NB4 (cell line): ENCODE data around the gene CCDC149.

Experiments used
- DNase-seq: peaks from one replicate; pipeline ENCODE4 v3.0.0; 2010; ENCODE audit warnings: low read depth
- H3K4me3 ChIP-seq: one replicate; pipeline ENCODE4 v1.5.1; 2011; ENCODE audit warnings: mild to moderate bottlenecking, low read depth, low read length, moderate library complexity
- MYC ChIP-seq: IDR thresholded peaks from 2 replicates; pipeline ENCODE4 v1.6.1; 2011; ENCODE audit warnings: low read depth, low read length
- POLR2A ChIP-seq: IDR thresholded peaks from 2 replicates; pipeline ENCODE4 v1.6.1; 2011; ENCODE audit warnings: mild to moderate bottlenecking; ENCODE audit not compliant: insufficient read length; ENCODE audit errors: extremely low read depth
- TF ChIP-seq, protein P1 (sequence below): IDR thresholded peaks from one replicate; pipeline ENCODE4 v1.5.1; 2012; ENCODE audit warnings: low read depth, low read length
- TF ChIP-seq, protein P2 (sequence below): IDR thresholded peaks from 2 replicates; pipeline ENCODE4 v1.6.1; 2011; ENCODE audit warnings: low read depth, low read length

Gene CCDC149

DNA sequence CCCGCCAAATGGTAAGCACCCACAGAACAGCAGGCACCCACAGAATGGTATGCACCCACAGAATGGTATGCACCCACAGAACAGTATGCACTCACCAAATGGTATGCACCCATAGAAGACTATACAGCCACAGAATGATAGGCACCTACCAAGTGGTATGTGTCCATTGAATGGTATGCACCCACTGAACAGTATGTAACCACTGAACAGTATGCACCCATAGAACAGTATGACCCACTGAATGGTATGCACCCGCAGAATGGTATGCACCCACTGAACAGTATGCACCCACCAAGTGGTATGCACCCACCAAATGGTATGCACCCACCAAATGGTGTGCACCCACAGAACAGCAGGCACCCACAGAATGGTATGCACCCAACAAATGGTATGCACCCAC lies 40.1 kb downstream of the CCDC149 start:
- TF ChIP-seq POLR2A (no peak), MYC (no peak)
- TF ChIP-seq, protein P1, sequence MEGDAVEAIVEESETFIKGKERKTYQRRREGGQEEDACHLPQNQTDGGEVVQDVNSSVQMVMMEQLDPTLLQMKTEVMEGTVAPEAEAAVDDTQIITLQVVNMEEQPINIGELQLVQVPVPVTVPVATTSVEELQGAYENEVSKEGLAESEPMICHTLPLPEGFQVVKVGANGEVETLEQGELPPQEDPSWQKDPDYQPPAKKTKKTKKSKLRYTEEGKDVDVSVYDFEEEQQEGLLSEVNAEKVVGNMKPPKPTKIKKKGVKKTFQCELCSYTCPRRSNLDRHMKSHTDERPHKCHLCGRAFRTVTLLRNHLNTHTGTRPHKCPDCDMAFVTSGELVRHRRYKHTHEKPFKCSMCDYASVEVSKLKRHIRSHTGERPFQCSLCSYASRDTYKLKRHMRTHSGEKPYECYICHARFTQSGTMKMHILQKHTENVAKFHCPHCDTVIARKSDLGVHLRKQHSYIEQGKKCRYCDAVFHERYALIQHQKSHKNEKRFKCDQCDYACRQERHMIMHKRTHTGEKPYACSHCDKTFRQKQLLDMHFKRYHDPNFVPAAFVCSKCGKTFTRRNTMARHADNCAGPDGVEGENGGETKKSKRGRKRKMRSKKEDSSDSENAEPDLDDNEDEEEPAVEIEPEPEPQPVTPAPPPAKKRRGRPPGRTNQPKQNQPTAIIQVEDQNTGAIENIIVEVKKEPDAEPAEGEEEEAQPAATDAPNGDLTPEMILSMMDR: no peak
- TF ChIP-seq, protein P2, sequence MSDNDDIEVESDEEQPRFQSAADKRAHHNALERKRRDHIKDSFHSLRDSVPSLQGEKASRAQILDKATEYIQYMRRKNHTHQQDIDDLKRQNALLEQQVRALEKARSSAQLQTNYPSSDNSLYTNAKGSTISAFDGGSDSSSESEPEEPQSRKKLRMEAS: no peak
- H3K4me3 ChIP-seq: no peak overlapping the region
- DNase-seq: no peak

DNA sequence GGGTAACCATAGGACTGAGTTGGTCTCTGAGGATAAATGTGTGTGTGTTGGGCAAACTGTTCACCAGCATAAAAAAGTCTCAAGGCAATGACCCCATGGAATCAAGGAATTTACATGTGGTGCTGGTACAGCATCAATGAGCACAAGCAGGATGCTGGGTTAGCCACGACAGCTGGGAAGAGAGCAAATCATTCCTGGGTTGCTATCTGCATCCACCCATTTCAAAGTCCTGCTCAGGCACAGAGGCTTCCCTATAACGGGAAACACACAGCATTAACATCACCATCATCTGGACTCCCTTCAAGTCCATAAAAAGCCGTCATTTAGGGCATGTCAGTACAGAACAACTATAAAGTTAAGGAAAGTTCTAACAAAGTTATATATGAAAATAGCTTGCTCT lies 41.6 kb downstream of the CCDC149 start:
- no peak for DNase-seq
- TF ChIP-seq POLR2A (no peak), MYC (no peak)
- TF ChIP-seq, protein P1: no peak
- TF ChIP-seq, protein P2: no peak
- no peak overlapping the region for H3K4me3 ChIP-seq

DNA sequence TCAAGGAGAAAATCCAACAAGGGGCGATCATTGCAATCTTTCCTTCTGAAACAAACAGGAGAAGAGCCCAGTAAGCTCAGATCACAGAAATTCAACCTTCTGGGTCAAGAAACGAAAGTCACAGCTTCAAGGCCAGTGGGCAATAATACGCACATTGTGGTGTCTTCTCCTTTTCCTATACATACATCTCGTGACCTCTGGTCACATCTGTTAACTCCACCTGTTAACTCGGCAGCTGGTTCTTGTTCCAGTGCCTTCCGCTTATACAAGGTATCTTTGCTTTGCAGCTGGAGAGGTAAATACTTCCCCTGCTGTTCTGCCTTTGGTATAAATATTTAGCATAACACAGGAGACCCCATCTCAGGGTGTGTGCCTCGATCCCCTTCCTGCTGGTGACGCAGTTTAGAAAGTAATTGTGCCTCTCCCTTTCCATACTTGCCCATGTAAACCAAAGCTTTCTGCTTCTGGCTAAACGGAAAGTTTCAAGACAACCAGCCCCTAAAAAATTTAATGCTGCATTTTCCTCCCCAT lies 45.0 kb downstream of the CCDC149 start:
- no peak overlapping the region for H3K4me3 ChIP-seq
- TF ChIP-seq, protein P2: no peak
- no peak for TF ChIP-seq POLR2A
- no peak for TF ChIP-seq MYC
- TF ChIP-seq, protein P1: no peak
- no peak for DNase-seq

DNA sequence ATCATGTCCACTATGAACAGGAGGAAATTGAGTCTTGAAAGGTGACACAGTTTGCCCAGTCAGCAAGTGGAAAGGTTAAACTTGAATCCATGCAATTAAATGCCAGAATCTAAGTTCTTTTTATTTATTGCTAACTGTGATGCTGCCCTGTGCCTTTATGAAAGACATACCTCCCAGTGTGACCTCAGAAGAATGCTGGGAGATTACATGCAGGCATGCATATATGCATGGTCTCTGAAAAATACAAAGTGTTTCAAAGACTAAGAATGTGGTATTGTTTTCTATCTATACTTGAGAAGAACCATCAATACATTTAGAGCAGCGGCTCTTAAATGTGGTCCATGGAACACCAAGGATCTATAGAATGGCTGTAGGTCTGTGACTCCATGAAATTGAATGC lies 45.6 kb downstream of the CCDC149 start:
- no peak overlapping the region for H3K4me3 ChIP-seq
- TF ChIP-seq, protein P2: no peak
- TF ChIP-seq, protein P1: no peak
- TF ChIP-seq MYC: no peak
- TF ChIP-seq POLR2A: no peak

DNA sequence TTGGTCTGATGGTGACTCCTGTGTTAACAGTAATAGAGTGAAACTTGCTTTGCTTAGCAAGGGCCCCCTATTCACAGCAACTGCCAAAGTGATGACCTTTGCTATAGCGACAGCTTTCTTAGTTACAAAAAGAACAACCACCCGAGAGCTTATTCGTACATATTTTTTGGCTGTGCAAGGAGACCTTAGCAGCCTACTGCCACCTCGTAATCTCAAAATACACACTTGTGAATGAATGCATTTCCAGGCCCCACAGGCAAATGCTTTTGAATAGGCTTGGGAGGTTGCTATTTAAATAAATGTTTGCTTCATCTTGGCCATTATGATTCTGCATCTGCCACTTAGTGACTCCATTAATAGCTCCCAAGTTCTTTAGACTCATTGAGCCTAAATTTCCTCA lies 47.4 kb downstream of the CCDC149 start:
- TF ChIP-seq, protein P2: no peak
- TF ChIP-seq POLR2A (no peak), MYC (no peak)
- TF ChIP-seq, protein P1: no peak
- H3K4me3 ChIP-seq: no peak overlapping the region
- no peak for DNase-seq

More for the DNA sequence above, 45.6 kb downstream of the CCDC149 start:
- DNase-seq: no peak

DNA sequence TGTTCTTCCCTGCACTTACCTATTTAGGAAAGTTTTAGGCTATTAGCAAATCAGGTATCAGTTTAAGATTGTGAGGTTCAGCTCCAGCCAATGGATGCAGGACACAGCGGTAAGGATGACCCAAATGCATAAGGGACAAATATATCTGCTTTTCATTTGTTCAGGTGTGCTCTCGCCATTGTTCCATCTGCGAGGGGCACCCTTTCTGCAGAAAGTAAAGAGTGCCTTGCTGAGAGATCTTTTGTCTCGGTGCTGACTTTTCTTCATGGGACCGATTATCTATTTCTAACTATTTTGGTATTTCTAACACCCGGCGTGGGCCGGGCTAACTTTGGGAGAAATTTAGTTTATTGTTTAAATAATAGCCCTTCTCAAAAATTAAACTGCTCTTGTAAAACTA lies 49.0 kb downstream of the CCDC149 start:
- DNase-seq: no peak
- TF ChIP-seq, protein P2: no peak
- TF ChIP-seq MYC (no peak), POLR2A (no peak)
- TF ChIP-seq, protein P1: no peak
- no peak overlapping the region for H3K4me3 ChIP-seq
